ENCODE data around the gene GSN. TPM values are rescaled to one million over a fixed set of nuclear protein-coding genes. Genes with fewer than 3 reads are reported as not detected.

GSN gene
- total and polyA plus RNA-seq, 2 of the 8 experiments (the other 6 are each of a cell fraction or from before 2014, with no cell fraction given) = 52.3 to 94.5 TPM

DNA sequence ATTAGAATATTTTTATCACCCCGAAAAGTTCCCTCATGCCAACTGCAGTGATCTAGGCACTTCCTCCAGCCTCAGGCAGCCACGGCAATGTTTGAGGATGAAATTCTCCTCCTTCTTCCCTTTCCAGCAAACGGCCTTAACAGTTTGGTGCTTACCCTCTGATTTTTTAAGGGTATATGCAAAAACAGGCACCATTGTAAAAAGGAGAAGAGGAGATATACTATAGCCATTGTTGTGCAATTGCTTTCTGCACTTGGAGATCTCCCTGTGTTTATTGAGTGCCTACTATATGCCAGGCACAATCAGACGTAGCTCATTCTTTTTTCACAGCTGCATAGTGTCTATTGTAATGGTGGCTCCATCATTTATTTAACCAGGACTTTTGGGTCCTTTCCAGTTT is 29.4 kb downstream of the GSN start (continued):
- TF ChIP-seq, protein P1, sequence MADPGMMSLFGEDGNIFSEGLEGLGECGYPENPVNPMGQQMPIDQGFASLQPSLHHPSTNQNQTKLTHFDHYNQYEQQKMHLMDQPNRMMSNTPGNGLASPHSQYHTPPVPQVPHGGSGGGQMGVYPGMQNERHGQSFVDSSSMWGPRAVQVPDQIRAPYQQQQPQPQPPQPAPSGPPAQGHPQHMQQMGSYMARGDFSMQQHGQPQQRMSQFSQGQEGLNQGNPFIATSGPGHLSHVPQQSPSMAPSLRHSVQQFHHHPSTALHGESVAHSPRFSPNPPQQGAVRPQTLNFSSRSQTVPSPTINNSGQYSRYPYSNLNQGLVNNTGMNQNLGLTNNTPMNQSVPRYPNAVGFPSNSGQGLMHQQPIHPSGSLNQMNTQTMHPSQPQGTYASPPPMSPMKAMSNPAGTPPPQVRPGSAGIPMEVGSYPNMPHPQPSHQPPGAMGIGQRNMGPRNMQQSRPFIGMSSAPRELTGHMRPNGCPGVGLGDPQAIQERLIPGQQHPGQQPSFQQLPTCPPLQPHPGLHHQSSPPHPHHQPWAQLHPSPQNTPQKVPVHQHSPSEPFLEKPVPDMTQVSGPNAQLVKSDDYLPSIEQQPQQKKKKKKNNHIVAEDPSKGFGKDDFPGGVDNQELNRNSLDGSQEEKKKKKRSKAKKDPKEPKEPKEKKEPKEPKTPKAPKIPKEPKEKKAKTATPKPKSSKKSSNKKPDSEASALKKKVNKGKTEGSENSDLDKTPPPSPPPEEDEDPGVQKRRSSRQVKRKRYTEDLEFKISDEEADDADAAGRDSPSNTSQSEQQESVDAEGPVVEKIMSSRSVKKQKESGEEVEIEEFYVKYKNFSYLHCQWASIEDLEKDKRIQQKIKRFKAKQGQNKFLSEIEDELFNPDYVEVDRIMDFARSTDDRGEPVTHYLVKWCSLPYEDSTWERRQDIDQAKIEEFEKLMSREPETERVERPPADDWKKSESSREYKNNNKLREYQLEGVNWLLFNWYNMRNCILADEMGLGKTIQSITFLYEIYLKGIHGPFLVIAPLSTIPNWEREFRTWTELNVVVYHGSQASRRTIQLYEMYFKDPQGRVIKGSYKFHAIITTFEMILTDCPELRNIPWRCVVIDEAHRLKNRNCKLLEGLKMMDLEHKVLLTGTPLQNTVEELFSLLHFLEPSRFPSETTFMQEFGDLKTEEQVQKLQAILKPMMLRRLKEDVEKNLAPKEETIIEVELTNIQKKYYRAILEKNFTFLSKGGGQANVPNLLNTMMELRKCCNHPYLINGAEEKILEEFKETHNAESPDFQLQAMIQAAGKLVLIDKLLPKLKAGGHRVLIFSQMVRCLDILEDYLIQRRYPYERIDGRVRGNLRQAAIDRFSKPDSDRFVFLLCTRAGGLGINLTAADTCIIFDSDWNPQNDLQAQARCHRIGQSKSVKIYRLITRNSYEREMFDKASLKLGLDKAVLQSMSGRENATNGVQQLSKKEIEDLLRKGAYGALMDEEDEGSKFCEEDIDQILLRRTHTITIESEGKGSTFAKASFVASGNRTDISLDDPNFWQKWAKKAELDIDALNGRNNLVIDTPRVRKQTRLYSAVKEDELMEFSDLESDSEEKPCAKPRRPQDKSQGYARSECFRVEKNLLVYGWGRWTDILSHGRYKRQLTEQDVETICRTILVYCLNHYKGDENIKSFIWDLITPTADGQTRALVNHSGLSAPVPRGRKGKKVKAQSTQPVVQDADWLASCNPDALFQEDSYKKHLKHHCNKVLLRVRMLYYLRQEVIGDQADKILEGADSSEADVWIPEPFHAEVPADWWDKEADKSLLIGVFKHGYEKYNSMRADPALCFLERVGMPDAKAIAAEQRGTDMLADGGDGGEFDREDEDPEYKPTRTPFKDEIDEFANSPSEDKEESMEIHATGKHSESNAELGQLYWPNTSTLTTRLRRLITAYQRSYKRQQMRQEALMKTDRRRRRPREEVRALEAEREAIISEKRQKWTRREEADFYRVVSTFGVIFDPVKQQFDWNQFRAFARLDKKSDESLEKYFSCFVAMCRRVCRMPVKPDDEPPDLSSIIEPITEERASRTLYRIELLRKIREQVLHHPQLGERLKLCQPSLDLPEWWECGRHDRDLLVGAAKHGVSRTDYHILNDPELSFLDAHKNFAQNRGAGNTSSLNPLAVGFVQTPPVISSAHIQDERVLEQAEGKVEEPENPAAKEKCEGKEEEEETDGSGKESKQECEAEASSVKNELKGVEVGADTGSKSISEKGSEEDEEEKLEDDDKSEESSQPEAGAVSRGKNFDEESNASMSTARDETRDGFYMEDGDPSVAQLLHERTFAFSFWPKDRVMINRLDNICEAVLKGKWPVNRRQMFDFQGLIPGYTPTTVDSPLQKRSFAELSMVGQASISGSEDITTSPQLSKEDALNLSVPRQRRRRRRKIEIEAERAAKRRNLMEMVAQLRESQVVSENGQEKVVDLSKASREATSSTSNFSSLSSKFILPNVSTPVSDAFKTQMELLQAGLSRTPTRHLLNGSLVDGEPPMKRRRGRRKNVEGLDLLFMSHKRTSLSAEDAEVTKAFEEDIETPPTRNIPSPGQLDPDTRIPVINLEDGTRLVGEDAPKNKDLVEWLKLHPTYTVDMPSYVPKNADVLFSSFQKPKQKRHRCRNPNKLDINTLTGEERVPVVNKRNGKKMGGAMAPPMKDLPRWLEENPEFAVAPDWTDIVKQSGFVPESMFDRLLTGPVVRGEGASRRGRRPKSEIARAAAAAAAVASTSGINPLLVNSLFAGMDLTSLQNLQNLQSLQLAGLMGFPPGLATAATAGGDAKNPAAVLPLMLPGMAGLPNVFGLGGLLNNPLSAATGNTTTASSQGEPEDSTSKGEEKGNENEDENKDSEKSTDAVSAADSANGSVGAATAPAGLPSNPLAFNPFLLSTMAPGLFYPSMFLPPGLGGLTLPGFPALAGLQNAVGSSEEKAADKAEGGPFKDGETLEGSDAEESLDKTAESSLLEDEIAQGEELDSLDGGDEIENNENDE (IDR thresholded peaks at IDR 0.05; ENCODE audit: insufficient replicate concordance, low read length) = no peak
- TF ChIP-seq PHF8 (conservative IDR thresholded peaks at IDR 0.05; ENCODE audit: low read depth, low read length) (no peak), CBX5 (IDR thresholded peaks at IDR 0.05; ENCODE audit: low read depth, low read length) (no peak), POLR2A (IDR thresholded peaks at IDR 0.05; ENCODE audit: control extremely low read depth in 1 of 2, low read depth in 2 of 2, low read length in 2 of 2) (no peak), NANOG (IDR thresholded peaks at IDR 0.05; ENCODE audit: insufficient read depth, low read depth, low read length, poor library complexity, severe bottlenecking) (no peak), ZNF274 (IDR thresholded peaks at IDR 0.05; ENCODE audit: borderline replicate concordance, extremely low read depth, low read length) (no peak), KDM5A (IDR thresholded peaks at IDR 0.05; ENCODE audit: low read length) (no peak), KDM4A (IDR thresholded peaks at IDR 0.05; ENCODE audit: low read depth, low read length, severe bottlenecking) (no peak), SUZ12 (IDR thresholded peaks at IDR 0.05; ENCODE audit: low read length) (no peak), SIRT6 (IDR thresholded peaks at IDR 0.05; ENCODE audit: low read length) (no peak), EP300 (IDR thresholded peaks at IDR 0.05; ENCODE audit: borderline replicate concordance in 1 of 2, low read depth in 2 of 2, low read length in 2 of 2) (no peak), SIX5 (IDR thresholded peaks at IDR 0.05; ENCODE audit: low read depth, low read length) (no peak)

Data from H1 (cell line).